SK-N-SH treated with all-trans-retinoic acid at 6 μM for 48 hours (cell line): ENCODE data around the gene LIX1.

ENCODE experiments used
- ATAC-seq: fragments of 200-7000 bp; cut with Tn5 transposase; 3 replicates; pipeline ENCODE4 v1.9.1; 2020; ENCODE audit warnings: mild to moderate bottlenecking, moderate library complexity
- ARNTL ChIP-seq: fragments of 450-650 bp; formaldehyde crosslinking; IDR thresholded peaks from 2 replicates; pipeline ENCODE4 v1.5.0; 2020; ENCODE audit warnings: low read depth, mild to moderate bottlenecking, moderate library complexity, borderline replicate concordance
- BACH2 ChIP-seq: fragments of 250-450 bp; sonication (Bioruptor Pico); IDR thresholded peaks from 2 replicates; pipeline ENCODE4 v1.9.0; 2021; ENCODE audit warnings: mild to moderate bottlenecking, borderline replicate concordance
- CREB5 ChIP-seq: fragments of 250-450 bp; sonication (Bioruptor Pico); IDR thresholded peaks from 2 replicates; pipeline ENCODE4 v1.5.1; 2020; ENCODE audit warnings: low read depth, mild to moderate bottlenecking, moderate library complexity
- CSDC2 ChIP-seq: fragments of 250-450 bp; sonication (Bioruptor Pico); IDR thresholded peaks from 2 replicates; pipeline ENCODE4 v1.5.0; 2020; ENCODE audit warnings: mild to moderate bottlenecking, moderate library complexity
- CSRNP3 ChIP-seq: fragments of 250-450 bp; sonication (Bioruptor Pico); IDR thresholded peaks from 2 replicates; pipeline ENCODE4 v1.5.1; 2021; ENCODE audit warnings: mild to moderate bottlenecking, moderate library complexity
- ESRRG ChIP-seq: fragments of 250-450 bp; sonication (Bioruptor Pico); IDR thresholded peaks from 2 replicates; pipeline ENCODE4 v1.6.1; 2021; ENCODE audit warnings: mild to moderate bottlenecking
- GLIS3 ChIP-seq: fragments of 250-450 bp; sonication (Bioruptor Pico); IDR thresholded peaks from 2 replicates; pipeline ENCODE4 v1.5.0; 2020; ENCODE audit warnings: mild to moderate bottlenecking, moderate library complexity
- ISL1 ChIP-seq: fragments of 250-450 bp; sonication (Bioruptor Pico); IDR thresholded peaks from 2 replicates; pipeline ENCODE4 v2.1.2; 2022; ENCODE audit warnings: mild to moderate bottlenecking, moderate library complexity
- OSR1 ChIP-seq: fragments of 250-450 bp; sonication (Bioruptor Pico); IDR thresholded peaks from 2 replicates; pipeline ENCODE4 v1.8.0; 2022; ENCODE audit warnings: moderate library complexity, mild to moderate bottlenecking, inconsistent platforms
- POU6F1 ChIP-seq: fragments of 250-450 bp; sonication (Bioruptor Pico); IDR thresholded peaks from 2 replicates; pipeline ENCODE4 v1.8.0; 2021; ENCODE audit warnings: low read depth, mild to moderate bottlenecking, moderate library complexity, borderline replicate concordance
- PPARA ChIP-seq: fragments of 250-450 bp; sonication (Bioruptor Pico); IDR thresholded peaks from 2 replicates; pipeline ENCODE4 v1.5.0; 2020; ENCODE audit warnings: mild to moderate bottlenecking, borderline replicate concordance
- RARB ChIP-seq: fragments of 250-450 bp; sonication (Bioruptor Pico); IDR thresholded peaks from 2 replicates; pipeline ENCODE4 v1.8.0; 2021; ENCODE audit warnings: mild to moderate bottlenecking, moderate library complexity
- SNAI2 ChIP-seq: fragments of 250-450 bp; sonication (Bioruptor Pico); IDR thresholded peaks from 2 replicates; pipeline ENCODE4 v1.5.0; 2020; ENCODE audit warnings: mild to moderate bottlenecking, moderate library complexity
- TCF4 ChIP-seq: fragments of 250-450 bp; sonication (Bioruptor Pico); IDR thresholded peaks from 2 replicates; pipeline ENCODE4 v1.8.0; 2021; ENCODE audit warnings: mild to moderate bottlenecking, moderate library complexity, borderline replicate concordance
- TOX ChIP-seq: fragments of 250-450 bp; sonication (Bioruptor Pico); IDR thresholded peaks from 2 replicates; pipeline ENCODE4 v1.8.0; 2021; ENCODE audit warnings: mild to moderate bottlenecking, moderate library complexity, borderline replicate concordance
- TSHZ2 ChIP-seq: fragments of 250-450 bp; sonication (Bioruptor Pico); IDR thresholded peaks from 2 replicates; pipeline ENCODE4 v1.5.0; 2020; ENCODE audit warnings: mild to moderate bottlenecking, moderate library complexity
- ZC3H10 ChIP-seq: fragments of 250-450 bp; sonication (Bioruptor Pico); IDR thresholded peaks from 2 replicates; pipeline ENCODE4 v1.5.1; 2021; ENCODE audit warnings: mild to moderate bottlenecking, moderate library complexity
- ZFP30 ChIP-seq: fragments of 450-650 bp; formaldehyde crosslinking; IDR thresholded peaks from 2 replicates; pipeline ENCODE4 v1.5.0; 2022; ENCODE audit warnings: mild to moderate bottlenecking, moderate library complexity
- ZNF70 ChIP-seq: fragments of 450-650 bp; formaldehyde crosslinking; IDR thresholded peaks from 2 replicates; pipeline ENCODE4 v1.5.0; 2020; ENCODE audit warnings: mild to moderate bottlenecking, moderate library complexity
- ZNF8 ChIP-seq: fragments of 450-650 bp; formaldehyde crosslinking; IDR thresholded peaks from 2 replicates; pipeline ENCODE4 v1.5.0; 2020; ENCODE audit warnings: mild to moderate bottlenecking, moderate library complexity

LIX1 gene

GRCh38 chr5:97119007-97119390 is 23.4 kb downstream of the LIX1 start (continued):
- TF ChIP-seq CREB5 (CRISPR knock-in tag) (no peak), POU6F1 (CRISPR knock-in tag) (no peak), TOX (CRISPR knock-in tag) (no peak)

GRCh38 chr5:97118261-97119006 is 24.0 kb downstream of the LIX1 start:
- no peak for TF ChIP-seq CSRNP3 (CRISPR knock-in tag)
- no peak for TF ChIP-seq GLIS3
- TF ChIP-seq TCF4 (CRISPR knock-in tag): no peak
- TF ChIP-seq ARNTL (CRISPR knock-in tag): no peak
- no peak for TF ChIP-seq ZC3H10 (CRISPR knock-in tag)
- no peak for TF ChIP-seq POU6F1 (CRISPR knock-in tag)
- TF ChIP-seq BACH2: no peak
- no peak for TF ChIP-seq OSR1 (CRISPR knock-in tag)
- no peak for TF ChIP-seq RARB (CRISPR knock-in tag)
- no peak for TF ChIP-seq PPARA (CRISPR knock-in tag)
- no peak for TF ChIP-seq TOX (CRISPR knock-in tag)
- no peak for TF ChIP-seq ESRRG (CRISPR knock-in tag)
- no peak for TF ChIP-seq ZNF70 (CRISPR knock-in tag)
- TF ChIP-seq CREB5 (CRISPR knock-in tag): no peak
- no peak for TF ChIP-seq CSDC2
- no peak for TF ChIP-seq TSHZ2 (CRISPR knock-in tag)
- TF ChIP-seq ISL1 (CRISPR knock-in tag): no peak
- TF ChIP-seq ZFP30 (CRISPR knock-in tag): no peak
- no peak for ATAC-seq

GRCh38 chr5:97115932-97116331 is 26.5 kb downstream of the LIX1 start:
- ATAC-seq: no peak
- no peak for TF ChIP-seq RARB (CRISPR knock-in tag)
- TF ChIP-seq ZFP30 (CRISPR knock-in tag): no peak
- no peak for TF ChIP-seq ESRRG (CRISPR knock-in tag)
- no peak for TF ChIP-seq ZNF70 (CRISPR knock-in tag)
- no peak for TF ChIP-seq SNAI2 (CRISPR knock-in tag)
- no peak for TF ChIP-seq CSDC2
- TF ChIP-seq PPARA (CRISPR knock-in tag): no peak
- TF ChIP-seq TOX (CRISPR knock-in tag): no peak
- TF ChIP-seq ARNTL (CRISPR knock-in tag): no peak
- TF ChIP-seq BACH2: no peak
- no peak for TF ChIP-seq TCF4 (CRISPR knock-in tag)
- TF ChIP-seq CREB5 (CRISPR knock-in tag): no peak
- no peak for TF ChIP-seq OSR1 (CRISPR knock-in tag)
- no peak for TF ChIP-seq POU6F1 (CRISPR knock-in tag)
- no peak for TF ChIP-seq ZNF8 (CRISPR knock-in tag)
- no peak for TF ChIP-seq GLIS3
